GM12864 (cell line): ENCODE measurements around the gene LHX1.

Experiments used
- DNase-seq: peaks from one replicate; pipeline ENCODE4 v3.0.0-alpha.2; 2011; ENCODE audit warnings: low read depth
- H3K4me3 ChIP-seq: 2 replicates; pipeline ENCODE4 v1.5.1; 2011; ENCODE audit warnings: mild to moderate bottlenecking, low read depth, low read length, control low read depth
- CTCF ChIP-seq: IDR thresholded peaks from 2 replicates; pipeline ENCODE4 v1.5.1; 2011; ENCODE audit warnings: low read depth, mild to moderate bottlenecking, moderate library complexity, low read length, control low read depth, inconsistent platforms; ENCODE audit errors: missing control alignments

The LHX1 gene

DNA sequence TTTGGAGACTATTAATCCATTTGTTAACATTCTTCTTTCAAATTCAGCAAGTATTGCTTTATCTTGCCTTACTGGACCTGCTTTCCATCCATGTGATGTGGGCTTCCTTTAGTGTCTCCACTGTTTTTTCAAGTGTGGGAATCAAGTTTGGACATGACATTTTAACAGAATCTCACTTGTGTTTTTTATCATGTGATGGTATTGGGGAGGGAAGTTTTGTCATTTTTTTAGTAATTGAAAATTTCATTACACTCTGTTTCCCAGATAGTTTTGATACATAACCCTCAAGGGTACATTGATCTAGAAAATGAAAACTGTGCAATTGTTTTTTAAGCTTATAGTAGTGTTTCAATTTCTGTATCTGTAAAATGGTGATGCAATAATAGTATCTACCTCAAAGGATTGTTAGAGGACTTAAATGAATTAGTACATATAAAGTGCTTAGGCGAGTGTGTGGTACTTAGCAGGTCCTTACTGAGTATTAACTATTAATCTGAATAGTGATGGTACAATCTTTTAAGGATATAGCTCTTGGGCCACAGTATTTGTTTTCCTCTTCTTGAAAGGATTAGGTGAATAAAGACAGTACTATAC lies 38.7 kb downstream of the LHX1 start:
- H3K4me3 ChIP-seq, result no peak overlapping the region
- no peak for TF ChIP-seq CTCF
- DNase-seq, result no peak

GRCh38 chr17:36977066-36977465 lies 39.8 kb downstream of the LHX1 start:
- TF ChIP-seq CTCF, result no peak
- DNase-seq, result no peak
- no peak overlapping the region for H3K4me3 ChIP-seq

DNA sequence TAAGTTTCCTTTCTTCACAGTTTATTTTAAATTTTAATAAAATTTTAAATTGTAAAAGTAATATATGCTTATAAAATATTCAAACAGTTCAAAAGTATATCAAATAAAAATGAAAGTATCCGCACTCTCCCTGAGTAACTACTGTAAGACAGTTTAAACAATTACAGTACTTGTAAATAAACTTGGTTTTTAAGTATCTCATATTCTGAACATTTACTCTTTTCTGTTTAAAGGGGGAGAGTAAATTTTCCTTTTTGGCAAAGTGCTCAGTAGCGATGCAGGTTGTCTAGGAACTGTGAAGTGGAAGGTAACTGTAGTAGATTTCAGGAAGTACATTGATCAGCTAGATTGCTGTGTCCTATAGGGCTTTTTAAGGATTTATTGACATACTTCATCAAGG lies 40.3 kb downstream of the LHX1 start:
- no peak for DNase-seq
- H3K4me3 ChIP-seq, result no peak overlapping the region
- no peak for TF ChIP-seq CTCF

DNA sequence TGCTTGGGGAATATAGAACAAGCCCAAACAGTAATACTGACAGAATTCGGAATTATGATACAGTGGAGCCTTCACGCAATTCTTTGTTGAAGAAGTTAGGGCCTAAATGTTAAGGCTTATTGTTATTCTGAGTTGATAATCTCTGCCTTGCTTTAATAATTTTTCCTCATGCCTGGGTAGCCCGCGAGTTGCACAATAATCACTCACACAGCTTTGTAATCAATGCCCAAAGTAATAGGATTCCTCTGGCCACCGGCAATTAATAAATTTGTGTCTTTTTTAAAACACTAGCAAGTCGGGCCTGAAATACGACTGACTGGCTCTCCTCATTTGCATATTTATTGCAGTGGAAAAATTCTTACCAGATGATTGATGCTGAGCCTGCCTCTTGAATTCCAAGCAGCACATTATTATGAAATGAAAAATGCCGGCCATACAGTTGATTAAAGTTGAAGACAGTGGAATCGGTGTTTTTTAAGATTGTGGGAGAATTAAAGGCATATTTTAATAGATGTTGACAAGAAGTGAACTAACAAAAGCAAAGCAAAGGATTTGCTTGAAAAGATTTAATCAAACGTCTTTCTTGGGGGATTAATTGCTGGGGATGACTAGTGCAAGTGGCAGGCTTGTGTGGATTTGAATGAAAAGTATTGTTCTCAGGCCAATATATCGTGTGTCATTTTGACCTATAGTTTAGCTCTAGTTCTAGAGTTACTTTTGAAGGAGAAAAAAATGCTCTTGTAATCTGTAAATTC lies 41.7 kb downstream of the LHX1 start:
- H3K4me3 ChIP-seq, result no peak overlapping the region
- TF ChIP-seq CTCF, result no peak
- DNase-seq, result no peak

DNA sequence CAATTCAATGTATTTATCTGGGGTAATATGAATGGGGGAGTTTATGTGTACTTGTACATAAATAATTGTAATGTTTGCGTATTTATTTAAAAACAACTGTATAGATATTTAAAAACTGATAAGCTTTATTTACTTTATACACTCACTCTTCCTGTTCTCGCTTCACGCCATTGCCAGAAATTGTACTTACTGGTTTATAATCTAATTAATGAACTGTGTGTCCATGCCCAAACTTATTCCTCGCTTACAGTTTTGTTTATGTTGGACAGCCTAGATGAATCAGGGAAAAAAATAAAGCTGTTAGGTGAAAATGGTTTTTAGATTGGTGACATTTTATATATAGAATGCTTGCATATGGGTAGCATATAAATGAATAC lies 42.3 kb downstream of the LHX1 start:
- DNase-seq, result no peak
- no peak overlapping the region for H3K4me3 ChIP-seq
- no peak for TF ChIP-seq CTCF

DNA sequence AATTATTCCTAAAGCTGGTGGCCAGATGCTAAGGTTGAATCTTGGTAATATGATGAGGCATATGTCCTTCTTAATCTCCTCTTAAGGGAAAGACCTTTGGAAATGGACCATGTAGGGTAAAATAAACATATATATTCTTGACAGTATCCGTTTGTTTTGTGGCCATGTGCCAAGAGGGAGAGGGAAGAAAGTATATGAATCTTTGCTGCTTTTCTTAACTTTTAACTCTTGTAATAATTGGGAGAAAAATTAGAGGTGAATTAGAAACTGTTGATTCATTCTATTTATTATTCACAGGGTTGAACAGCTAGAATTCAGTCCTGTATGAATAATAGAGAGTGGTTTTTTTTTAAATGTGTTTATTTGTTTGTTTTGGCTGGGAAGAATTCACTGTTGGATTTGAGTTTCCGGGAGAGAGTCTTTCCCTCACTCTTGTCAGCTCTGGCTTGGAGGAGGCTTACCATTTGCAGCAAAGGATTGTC lies 43.0 kb downstream of the LHX1 start:
- no peak for DNase-seq
- TF ChIP-seq CTCF, result no peak
- no peak overlapping the region for H3K4me3 ChIP-seq

DNA sequence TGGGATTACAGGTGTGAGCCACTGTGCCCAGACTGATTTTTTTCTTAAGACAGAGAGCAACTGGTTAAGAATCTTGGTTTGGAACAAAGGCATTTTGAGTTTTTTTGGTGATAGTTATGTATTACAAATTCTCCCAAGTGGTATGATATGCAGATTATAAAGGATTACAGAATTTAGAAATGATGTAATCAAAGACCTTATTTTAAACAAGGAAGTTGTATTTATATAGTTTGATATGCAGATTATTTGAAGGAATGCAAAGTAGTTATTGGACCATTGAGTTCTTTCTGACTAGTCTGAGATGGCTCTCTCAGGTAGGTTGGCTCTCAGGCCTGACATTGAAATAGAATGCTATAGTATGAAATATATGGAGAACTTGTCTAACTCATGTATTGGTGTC lies 46.3 kb downstream of the LHX1 start:
- DNase-seq, result no peak
- TF ChIP-seq CTCF, result no peak
- H3K4me3 ChIP-seq, result no peak overlapping the region
